ENCODE results near the gene FAM83C.

GRCh38 chr20:35269055-35269781 is 23.0 kb downstream of the FAM83C start:
- TF ChIP-seq, protein P1, sequence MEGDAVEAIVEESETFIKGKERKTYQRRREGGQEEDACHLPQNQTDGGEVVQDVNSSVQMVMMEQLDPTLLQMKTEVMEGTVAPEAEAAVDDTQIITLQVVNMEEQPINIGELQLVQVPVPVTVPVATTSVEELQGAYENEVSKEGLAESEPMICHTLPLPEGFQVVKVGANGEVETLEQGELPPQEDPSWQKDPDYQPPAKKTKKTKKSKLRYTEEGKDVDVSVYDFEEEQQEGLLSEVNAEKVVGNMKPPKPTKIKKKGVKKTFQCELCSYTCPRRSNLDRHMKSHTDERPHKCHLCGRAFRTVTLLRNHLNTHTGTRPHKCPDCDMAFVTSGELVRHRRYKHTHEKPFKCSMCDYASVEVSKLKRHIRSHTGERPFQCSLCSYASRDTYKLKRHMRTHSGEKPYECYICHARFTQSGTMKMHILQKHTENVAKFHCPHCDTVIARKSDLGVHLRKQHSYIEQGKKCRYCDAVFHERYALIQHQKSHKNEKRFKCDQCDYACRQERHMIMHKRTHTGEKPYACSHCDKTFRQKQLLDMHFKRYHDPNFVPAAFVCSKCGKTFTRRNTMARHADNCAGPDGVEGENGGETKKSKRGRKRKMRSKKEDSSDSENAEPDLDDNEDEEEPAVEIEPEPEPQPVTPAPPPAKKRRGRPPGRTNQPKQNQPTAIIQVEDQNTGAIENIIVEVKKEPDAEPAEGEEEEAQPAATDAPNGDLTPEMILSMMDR (conservative IDR thresholded peaks at IDR 0.05; ENCODE audit: low read length): peak; percentile 87
- no peak for TF ChIP-seq EZH2phosphoT487 (IDR thresholded peaks at IDR 0.05; ENCODE audit: borderline replicate concordance, low read depth, low read length)

All from OCI-LY7 (cell line).